MM.1S (cell line): ENCODE results near the gene CD164L2.

Experiments used
- EZH2phosphoT487 ChIP-seq: fragments of 300-600 bp; sonication (generic); IDR thresholded peaks from 2 replicates; pipeline ENCODE4 v1.6.1; 2018; ENCODE audit warnings: antibody characterized with exemption, low read length
- TF ChIP-seq, protein P1 (sequence below): fragments of 300-600 bp; sonication (generic); IDR thresholded peaks from 2 replicates; pipeline ENCODE4 v1.5.1; 2016; ENCODE audit warnings: antibody characterized with exemption, low read length, mixed read lengths

GRCh38 chr1:27341525-27342252 lies 41.4 kb downstream of the CD164L2 start, which contains the start of gene SYTL1:
- TF ChIP-seq, protein P1, sequence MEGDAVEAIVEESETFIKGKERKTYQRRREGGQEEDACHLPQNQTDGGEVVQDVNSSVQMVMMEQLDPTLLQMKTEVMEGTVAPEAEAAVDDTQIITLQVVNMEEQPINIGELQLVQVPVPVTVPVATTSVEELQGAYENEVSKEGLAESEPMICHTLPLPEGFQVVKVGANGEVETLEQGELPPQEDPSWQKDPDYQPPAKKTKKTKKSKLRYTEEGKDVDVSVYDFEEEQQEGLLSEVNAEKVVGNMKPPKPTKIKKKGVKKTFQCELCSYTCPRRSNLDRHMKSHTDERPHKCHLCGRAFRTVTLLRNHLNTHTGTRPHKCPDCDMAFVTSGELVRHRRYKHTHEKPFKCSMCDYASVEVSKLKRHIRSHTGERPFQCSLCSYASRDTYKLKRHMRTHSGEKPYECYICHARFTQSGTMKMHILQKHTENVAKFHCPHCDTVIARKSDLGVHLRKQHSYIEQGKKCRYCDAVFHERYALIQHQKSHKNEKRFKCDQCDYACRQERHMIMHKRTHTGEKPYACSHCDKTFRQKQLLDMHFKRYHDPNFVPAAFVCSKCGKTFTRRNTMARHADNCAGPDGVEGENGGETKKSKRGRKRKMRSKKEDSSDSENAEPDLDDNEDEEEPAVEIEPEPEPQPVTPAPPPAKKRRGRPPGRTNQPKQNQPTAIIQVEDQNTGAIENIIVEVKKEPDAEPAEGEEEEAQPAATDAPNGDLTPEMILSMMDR = no peak
- no peak for TF ChIP-seq EZH2phosphoT487
